Body of pancreas (tissue), 4 donors: ENCODE data around the gene CCDC80. TPM values are rescaled to one million over a fixed set of nuclear protein-coding genes. Genes with fewer than 3 reads are reported as not detected.

ENCODE experiments used
- ATAC-seq: fragments of 150-250 bp; one replicate; pipeline ENCODE4 v1.9.1; 2016
- DNase-seq, 4 donors: peaks; one replicate each; pipeline ENCODE4 v3.0.0-alpha.2; 2019
- H3K27ac ChIP-seq, 4 donors: fragments of 200-600 bp; sonication (generic); 1 replicate in 3 of 4; 2 replicates in 1 of 4; pipeline versions ENCODE4 v1.5.1 to v1.6.1; 2016 to 2019; ENCODE audit warnings: mild to moderate bottlenecking in 1 of 4, mixed read lengths in 1 of 4, moderate library complexity in 1 of 4
- H3K27me3 ChIP-seq, 2 donors: fragments of 200-600 bp; sonication (generic); one replicate each; pipeline ENCODE4 v1.6.0; 2016; ENCODE audit warnings: mild to moderate bottlenecking in 1 of 2
- H3K36me3 ChIP-seq, 2 donors: fragments of 200-600 bp; sonication (generic); replicated peaks in 1 of 2; 2 replicates each; pipeline ENCODE4 v1.5.1; 2016; ENCODE audit warnings: low read depth in 2 of 2; ENCODE audit not compliant: insufficient read depth in 1 of 2
- H3K4me1 ChIP-seq: fragments of 200-600 bp; sonication (generic); one replicate; pipeline ENCODE4 v1.6.0; 2016
- H3K4me3 ChIP-seq, 2 donors: fragments of 200-600 bp; sonication (generic); 1 replicate in 1 of 2; 2 replicates in 1 of 2; pipeline ENCODE4 v1.5.1; 2016 to 2019
- H3K9me3 ChIP-seq, 3 donors: fragments of 200-600 bp; sonication (generic); 1 replicate in 2 of 3; 2 replicates in 1 of 3; pipeline ENCODE4 v1.5.1; 2016
- CTCF ChIP-seq, 7 experiments: fragments of 450-650 bp in 4 of 7; fragments of 200-600 bp in 3 of 7; sonication (generic) in 3 of 7; IDR thresholded peaks; one replicate each; pipeline ENCODE4 v1.5.1; 2016 to 2019; ENCODE audit warnings: antibody characterized with exemption in 7 of 7
- POLR2A ChIP-seq, 3 donors: fragments of 450-650 bp; IDR thresholded peaks; one replicate each; pipeline ENCODE4 v1.6.1; 2016; ENCODE audit warnings: antibody characterized with exemption in 3 of 3, mild to moderate bottlenecking in 2 of 3
- WGBS, 2 donors: methylation state at CpG; one replicate each; pipeline ENCODE4 v1.1.5; 2017; 5-methylcytosine and 5-hydroxymethylcytosine counted together
- intact Hi-C: fragments of 100-400 bp; cut with DNase I; formaldehyde crosslinking; loops from one replicate; pipeline ENCODE4 v1.15.1; 2023
- total RNA-seq, 2 donors: library from RNA; depleted of rRNA; stranded (reverse); fragments of >200 nt; gene quantifications; one replicate each; pipeline ENCODE4 v1.1.0, GENCODE V29; 2016

Gene CCDC80
- total RNA-seq, 2 donors from 2014 or later: 17.4 to 25.1 TPM

GRCh38 chr3:112627919-112628466 is 12.9 kb downstream of the CCDC80 start:
- H3K9me3 ChIP-seq: no peaks in the 10 kb centered on the region
- no peak overlapping the region for H3K27ac ChIP-seq
- 24 to 44% methylated on average over 1 of the region's 1 CpG for WGBS, 2 donors
- H3K36me3 ChIP-seq: no peaks in the 10 kb centered on the region
- H3K4me3 ChIP-seq: no peak overlapping the region
- ATAC-seq: no peak
- intact Hi-C loops: no loop called here
- no peaks in the 10 kb centered on the region for H3K4me1 ChIP-seq
- no peak for DNase-seq
- TF ChIP-seq CTCF (IDR thresholded peaks at IDR 0.05): no peak
- TF ChIP-seq POLR2A (IDR thresholded peaks at IDR 0.05): no peak
- H3K27me3 ChIP-seq: no peaks in the 10 kb centered on the region

GRCh38 chr3:112627419-112627818 is 13.5 kb downstream of the CCDC80 start:
- intact Hi-C loops: no loop called here
- Histone ChIP-seq H3K27me3 (no peaks in the 10 kb centered on the region), H3K4me3 (no peak overlapping the region), H3K9me3 (no peaks in the 10 kb centered on the region), H3K36me3 (no peaks in the 10 kb centered on the region), H3K27ac (no peak overlapping the region), H3K4me1 (no peaks in the 10 kb centered on the region)
- no peak for TF ChIP-seq CTCF (IDR thresholded peaks at IDR 0.05)
- TF ChIP-seq POLR2A (IDR thresholded peaks at IDR 0.05): no peak
- ATAC-seq (no peak), DNase-seq (no peak)
- 75 to 76% methylated on average over 4 of the region's 4 CpGs for WGBS, 2 donors

- Histone ChIP-seq H3K36me3 (no peaks in the 10 kb centered on the region), H3K27me3 (no peaks in the 10 kb centered on the region), H3K4me3 (no peak overlapping the region), H3K9me3 (no peaks in the 10 kb centered on the region), H3K27ac (no peak overlapping the region), H3K4me1 (no peaks in the 10 kb centered on the region)
- 90 to 94% methylated on average over 1 of the region's 1 CpG for WGBS, 2 donors
- intact Hi-C loops: no loop called here
- no peak for DNase-seq
- ATAC-seq: no peak
- TF ChIP-seq CTCF (IDR thresholded peaks at IDR 0.05): no peak
These were observed 17.2 kb downstream of the CCDC80 start for GRCh38 chr3:112623717-112624116.

- Histone ChIP-seq H3K27ac (no peak overlapping the region), H3K4me1 (no peaks in the 10 kb centered on the region), H3K9me3 (no peaks in the 10 kb centered on the region), H3K27me3 (no peaks in the 10 kb centered on the region), H3K4me3 (no peak overlapping the region), H3K36me3 (no peaks in the 10 kb centered on the region)
- no peak for TF ChIP-seq POLR2A (IDR thresholded peaks at IDR 0.05)
- no peak for TF ChIP-seq CTCF (IDR thresholded peaks at IDR 0.05)
- WGBS, 2 donors: 71 to 76% methylated on average over 5 of the region's 5 CpGs
- no peak for DNase-seq
- no peak for ATAC-seq
- intact Hi-C loops: no loop called here
These were observed 17.7 kb downstream of the CCDC80 start for GRCh38 chr3:112623213-112623612.

GRCh38 chr3:112619295-112619694 is 21.6 kb downstream of the CCDC80 start:
- no peaks in the 10 kb centered on the region for H3K9me3 ChIP-seq
- WGBS, 2 donors: 78 to 89% methylated on average over 2 of the region's 2 CpGs
- H3K4me3 ChIP-seq: no peak overlapping the region
- H3K36me3 ChIP-seq: no peaks in the 10 kb centered on the region
- no peaks in the 10 kb centered on the region for H3K27me3 ChIP-seq
- TF ChIP-seq CTCF (IDR thresholded peaks at IDR 0.05): no peak
- no peak for TF ChIP-seq POLR2A (IDR thresholded peaks at IDR 0.05)
- intact Hi-C loops: no loop called here
- H3K4me1 ChIP-seq: no peaks in the 10 kb centered on the region
- DNase-seq (no peak), ATAC-seq (no peak)
- H3K27ac ChIP-seq: no peak overlapping the region
